HAP-1 (cell line): ENCODE results near the gene SLC23A2.
"Not testable (repeated sequence)": the region's sequence is repeated elsewhere in the genome, so short reads cannot be mapped to it uniquely, and the experiment has no call there.

Experiments used
- DNase-seq, 2 experiments: peaks; one replicate each; pipeline ENCODE4 v3.0.0-alpha.2; 2016 to 2020; ENCODE audit warnings: low spot score in 2 of 2
- H3K27me3 ChIP-seq: fragments of 250-450 bp; sonication (Bioruptor Pico); 2 replicates; pipeline ENCODE4 v1.5.1; 2020; ENCODE audit warnings: low read depth, mild to moderate bottlenecking, moderate library complexity
- H3K36me3 ChIP-seq: fragments of 250-450 bp; sonication (Bioruptor Pico); replicated peaks from 2 replicates; pipeline ENCODE4 v1.5.1; 2020; ENCODE audit warnings: mild to moderate bottlenecking
- H3K4me1 ChIP-seq: fragments of 250-450 bp; sonication (Bioruptor Pico); 2 replicates; pipeline ENCODE4 v1.5.1; 2020; ENCODE audit warnings: mild to moderate bottlenecking
- H3K4me3 ChIP-seq: fragments of 250-450 bp; sonication (Bioruptor Pico); 2 replicates; pipeline ENCODE4 v1.5.1; 2020; ENCODE audit warnings: mild to moderate bottlenecking, moderate library complexity
- H3K9me3 ChIP-seq: fragments of 250-450 bp; sonication (Bioruptor Pico); 2 replicates; pipeline ENCODE4 v1.5.1; 2020; ENCODE audit warnings: mild to moderate bottlenecking, moderate library complexity
- in situ Hi-C: fragments of 300-500 bp; cut with MboI; formaldehyde crosslinking; loops from 3 replicates; pipeline ENCODE4 v1.14.3; 2020; ENCODE audit warnings: low sequenced_read_pairs, inconsistent platforms, mixed read lengths

Gene SLC23A2

DNA sequence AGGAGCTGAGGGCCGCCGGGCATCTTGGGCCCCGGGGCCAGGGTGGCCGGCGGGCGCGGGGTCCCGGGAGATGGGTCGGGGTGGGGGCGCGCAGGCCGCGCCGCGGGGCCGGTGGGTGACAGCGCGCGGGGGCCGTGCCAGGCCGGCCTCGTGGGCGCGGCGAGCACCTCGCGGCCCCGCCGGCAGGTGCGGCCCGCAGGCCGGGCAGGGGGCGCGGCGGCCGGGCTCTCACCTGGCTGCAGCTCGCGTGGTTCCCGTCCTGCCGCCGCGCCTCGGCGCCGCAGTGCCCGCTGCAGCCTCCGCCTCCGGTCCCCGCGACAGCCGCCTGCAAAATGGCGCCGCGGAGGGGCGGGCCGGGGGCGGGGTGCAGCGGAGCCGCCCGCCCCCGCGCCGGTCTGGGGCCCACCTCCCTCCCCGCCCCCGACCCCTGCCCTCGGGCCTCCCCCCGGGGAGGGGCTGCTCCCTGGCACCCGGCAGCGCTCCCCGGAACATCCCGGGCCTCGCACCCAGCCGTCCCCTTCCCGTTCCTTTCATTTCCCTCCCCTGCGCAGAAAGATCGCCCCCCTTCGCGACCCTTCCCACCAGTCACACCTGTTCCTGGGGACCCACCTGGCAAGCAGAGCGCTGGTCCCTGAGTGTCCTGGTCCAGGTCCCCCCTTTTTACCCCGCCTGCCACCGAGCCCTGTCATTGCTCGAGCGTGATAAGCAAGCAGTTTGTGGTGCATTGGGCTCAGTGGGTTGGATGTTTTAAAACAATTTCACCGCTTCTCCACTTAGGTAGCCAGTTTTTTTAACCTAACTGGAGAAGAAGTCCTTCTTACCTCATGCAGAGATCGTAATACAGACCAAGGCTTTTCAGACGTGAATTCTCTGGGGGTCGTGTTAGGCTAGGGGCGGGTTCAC lies at the start of gene SLC23A2:
Gene SLC23A2 (minus strand): TSS at position 337 of the 903 bp plus-strand sequence. CDS start 68,948 bp downstream, outside the sequence.
- in situ Hi-C loops = no loop called here
- Histone ChIP-seq H3K4me1 (peaks cover 22% of the 10 kb centered on the region), H3K36me3 (no peaks in the 10 kb centered on the region), H3K9me3 (no peaks in the 10 kb centered on the region), H3K4me3 (peak within 1 kb of the TSS; percentile 44), H3K27me3 (no peaks in the 10 kb centered on the region)
- peak in 1 of 2 experiments; percentile 56 for DNase-seq

- Histone ChIP-seq H3K4me3 (no peak overlapping the region), H3K9me3 (no peaks in the 10 kb centered on the region), H3K36me3 (no peaks in the 10 kb centered on the region), H3K4me1 (no peaks in the 10 kb centered on the region), H3K27me3 (peaks cover 4% of the 10 kb centered on the region; the same call in 1 of the 2 replicates)
- in situ Hi-C loops = no loop called here
- no peak for DNase-seq
Observed at GRCh38 chr20:5046656-5047339, 45.5 kb upstream of the SLC23A2 start.

- H3K9me3 ChIP-seq = no peaks in the 10 kb centered on the region
- no peaks in the 10 kb centered on the region for H3K36me3 ChIP-seq
- no peak overlapping the region for H3K4me3 ChIP-seq
- DNase-seq = no peak
- peaks cover 4% of the 10 kb centered on the region; the same call in 1 of the 2 replicates for H3K27me3 ChIP-seq
- in situ Hi-C loops = no loop called here
- H3K4me1 ChIP-seq = no peaks in the 10 kb centered on the region
Observed at GRCh38 chr20:5045906-5046305, 44.6 kb upstream of the SLC23A2 start.

DNA sequence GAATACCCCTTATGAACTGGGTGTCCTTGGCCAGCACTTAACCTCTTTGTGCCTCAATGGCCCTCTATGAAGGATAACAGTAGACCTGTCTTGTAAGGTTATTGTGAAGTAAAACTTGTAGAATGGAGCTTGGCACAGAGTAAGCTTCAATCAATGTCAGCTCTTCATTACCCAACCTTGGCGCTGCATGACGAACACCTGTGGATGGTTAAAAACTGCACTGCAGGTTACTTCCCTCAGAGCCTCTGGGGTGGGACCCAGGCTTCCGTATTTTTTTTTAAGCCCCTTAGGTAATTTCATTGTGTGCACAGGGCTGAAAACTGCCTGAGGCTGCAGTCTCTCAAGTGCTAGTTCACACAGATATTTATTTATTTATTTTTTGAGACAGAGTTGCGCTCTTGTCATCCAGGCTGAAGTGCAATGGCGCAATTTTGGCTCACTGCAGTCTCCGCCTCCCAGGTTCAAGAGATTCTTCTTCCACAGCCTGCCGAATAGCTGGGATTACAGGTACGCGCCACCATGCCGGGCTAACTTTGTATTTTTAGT lies 42.8 kb upstream of the SLC23A2 start:
- no peak overlapping the region for H3K4me3 ChIP-seq
- H3K27me3 ChIP-seq = peaks cover 8% of the 10 kb centered on the region; the same call in 1 of the 2 replicates
- no peak for DNase-seq
- H3K4me1 ChIP-seq = no peaks in the 10 kb centered on the region
- no peaks in the 10 kb centered on the region for H3K36me3 ChIP-seq
- H3K9me3 ChIP-seq = no peaks in the 10 kb centered on the region
- in situ Hi-C loops = no loop called here

DNA sequence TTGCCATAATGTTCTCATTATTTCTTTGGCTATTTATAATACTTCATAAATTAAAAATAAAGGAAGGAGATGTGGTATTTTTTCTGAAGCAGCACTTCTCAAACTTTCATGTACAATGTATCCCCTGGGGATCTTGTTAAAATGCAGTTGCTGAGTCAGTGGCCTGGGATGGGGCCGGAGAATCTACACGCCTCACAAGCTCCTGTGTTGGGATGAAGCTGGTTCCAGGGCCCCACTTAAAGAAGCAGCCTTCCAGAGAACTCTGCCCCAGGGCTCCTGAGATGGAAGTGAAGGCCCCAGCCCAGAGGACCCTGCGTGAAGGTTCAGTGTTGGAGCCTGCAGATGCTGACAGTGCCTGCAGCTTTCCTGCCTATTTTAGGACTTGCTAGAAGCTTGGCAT lies 40.1 kb upstream of the SLC23A2 start:
- Histone ChIP-seq H3K36me3 (no peaks in the 10 kb centered on the region), H3K9me3 (no peaks in the 10 kb centered on the region), H3K4me1 (no peaks in the 10 kb centered on the region), H3K4me3 (no peak overlapping the region), H3K27me3 (peaks cover 8% of the 10 kb centered on the region; the same call in 1 of the 2 replicates)
- DNase-seq = no peak
- in situ Hi-C loops = no loop called here

DNA sequence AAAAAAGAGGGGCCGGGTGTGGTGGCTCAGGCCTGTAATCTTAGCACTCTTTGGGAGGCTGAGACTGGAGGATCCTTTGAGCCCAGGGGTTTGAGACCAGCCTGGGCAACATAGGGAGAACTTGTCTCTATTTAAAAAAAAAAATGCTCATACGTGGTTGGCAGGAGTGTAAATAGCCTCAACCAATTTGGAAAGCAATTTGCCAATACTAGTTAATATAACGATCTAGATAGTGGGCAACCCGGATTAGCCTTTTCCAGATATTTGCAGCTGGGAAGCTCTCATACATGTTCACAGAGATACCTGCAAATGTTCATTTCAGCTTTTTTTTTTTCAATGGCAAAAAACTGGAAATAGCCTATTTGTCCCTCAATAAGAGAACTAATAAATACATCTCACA lies 39.0 kb upstream of the SLC23A2 start:
- Histone ChIP-seq H3K4me3 (no peak overlapping the region), H3K9me3 (no peaks in the 10 kb centered on the region), H3K27me3 (0 out of 2 replicates have a peak, but pooled peaks cover 4% of the 10 kb centered on the region), H3K36me3 (no peaks in the 10 kb centered on the region), H3K4me1 (no peaks in the 10 kb centered on the region)
- in situ Hi-C loops = no loop called here
- no peak for DNase-seq

DNA sequence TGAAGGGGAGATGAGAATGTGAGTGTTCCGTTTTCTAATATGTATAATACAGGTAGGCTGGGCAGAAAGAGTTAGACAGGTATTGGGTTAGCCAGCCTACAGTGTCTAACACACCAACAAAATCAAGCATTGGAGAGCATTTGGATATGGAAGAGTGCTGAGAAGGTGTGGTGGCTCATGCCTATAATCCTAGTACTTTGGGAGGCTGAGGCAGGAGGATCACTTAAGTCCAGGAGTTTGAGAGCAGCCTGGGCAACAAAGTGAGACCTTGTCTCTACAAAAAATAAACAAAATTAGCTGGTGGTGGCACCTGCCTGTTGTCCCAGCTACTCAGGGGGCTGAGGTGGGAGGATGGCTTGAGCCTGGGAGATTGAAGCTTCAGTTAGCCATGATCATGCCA lies 38.6 kb upstream of the SLC23A2 start:
- H3K36me3 ChIP-seq = no peaks in the 10 kb centered on the region
- no peaks in the 10 kb centered on the region for H3K9me3 ChIP-seq
- in situ Hi-C loops = no loop called here
- H3K27me3 ChIP-seq = 0 out of 2 replicates have a peak, but pooled peaks cover 4% of the 10 kb centered on the region
- H3K4me3 ChIP-seq = no peak overlapping the region
- DNase-seq = no peak
- no peaks in the 10 kb centered on the region for H3K4me1 ChIP-seq

GRCh38 chr20:5039255-5039657 lies 37.9 kb upstream of the SLC23A2 start:
- in situ Hi-C loops = no loop called here
- Histone ChIP-seq H3K4me1 (no peaks in the 10 kb centered on the region), H3K4me3 (no peak overlapping the region), H3K9me3 (no peaks in the 10 kb centered on the region), H3K36me3 (no peaks in the 10 kb centered on the region), H3K27me3 (0 out of 2 replicates have a peak, but pooled peaks cover 4% of the 10 kb centered on the region)
- no peak for DNase-seq

DNA sequence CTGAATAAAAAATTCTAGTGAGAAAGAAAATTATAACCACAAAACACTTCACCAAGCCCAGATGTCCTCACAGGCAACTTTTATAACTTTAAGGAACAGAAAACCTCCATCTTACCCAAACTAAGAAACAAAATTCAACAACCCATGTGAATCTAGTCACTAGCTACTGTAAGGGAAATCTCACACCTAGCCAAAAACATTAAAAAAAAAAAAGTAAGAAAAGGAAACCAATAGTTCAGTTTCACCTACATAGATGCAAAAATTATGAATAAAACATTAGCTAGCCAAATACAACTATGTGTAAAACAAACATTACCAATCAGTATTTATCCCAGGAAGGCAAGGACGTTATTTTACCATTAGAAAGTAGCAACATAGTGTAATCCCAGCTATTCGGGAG lies 35.5 kb upstream of the SLC23A2 start:
- Histone ChIP-seq H3K4me1 (no peaks in the 10 kb centered on the region), H3K4me3 (no peak overlapping the region), H3K27me3 (0 out of 2 replicates have a peak, but pooled peaks cover 4% of the 10 kb centered on the region), H3K9me3 (no peaks in the 10 kb centered on the region), H3K36me3 (no peaks in the 10 kb centered on the region)
- DNase-seq = no peak
- in situ Hi-C loops = no loop called here

- DNase-seq, H3K4me1 ChIP-seq, H3K4me3 ChIP-seq, H3K27me3 ChIP-seq, H3K36me3 ChIP-seq, H3K9me3 ChIP-seq, in situ Hi-C loops: not testable (repeated sequence)
Observed at GRCh38 chr20:5035518-5035917, 34.2 kb upstream of the SLC23A2 start.

- Histone ChIP-seq H3K4me3 (no peak overlapping the region), H3K4me1 (no peaks in the 10 kb centered on the region), H3K36me3 (no peaks in the 10 kb centered on the region), H3K9me3 (no peaks in the 10 kb centered on the region), H3K27me3 (no peaks in the 10 kb centered on the region)
- no peak for DNase-seq
- in situ Hi-C loops = no loop called here
Observed at GRCh38 chr20:5033566-5033965, 32.3 kb upstream of the SLC23A2 start.

- H3K9me3 ChIP-seq, H3K4me1 ChIP-seq, in situ Hi-C loops, DNase-seq, H3K27me3 ChIP-seq, H3K4me3 ChIP-seq, H3K36me3 ChIP-seq: not testable (repeated sequence)
Observed at GRCh38 chr20:5031701-5032100, 30.4 kb upstream of the SLC23A2 start.

GRCh38 chr20:5031206-5031557 lies 29.9 kb upstream of the SLC23A2 start:
- Histone ChIP-seq H3K36me3 (no peaks in the 10 kb centered on the region), H3K4me1 (no peaks in the 10 kb centered on the region), H3K27me3 (no peaks in the 10 kb centered on the region), H3K9me3 (no peaks in the 10 kb centered on the region), H3K4me3 (no peak overlapping the region)
- in situ Hi-C loops = no loop called here
- DNase-seq = no peak
